HG03457 (cell line): ENCODE measurements around the gene CISTR.
"Not testable (repeated sequence)": the region's sequence is repeated elsewhere in the genome, so short reads cannot be mapped to it uniquely, and the experiment has no call there.

Source experiments
- ATAC-seq: cut with Tn5 transposase; IDR thresholded peaks from one replicate; pipeline ENCODE4 v1.9.1; 2021; ENCODE audit warnings: moderate number of reproducible peaks; ENCODE audit not compliant: unreplicated experiment

CISTR gene

DNA sequence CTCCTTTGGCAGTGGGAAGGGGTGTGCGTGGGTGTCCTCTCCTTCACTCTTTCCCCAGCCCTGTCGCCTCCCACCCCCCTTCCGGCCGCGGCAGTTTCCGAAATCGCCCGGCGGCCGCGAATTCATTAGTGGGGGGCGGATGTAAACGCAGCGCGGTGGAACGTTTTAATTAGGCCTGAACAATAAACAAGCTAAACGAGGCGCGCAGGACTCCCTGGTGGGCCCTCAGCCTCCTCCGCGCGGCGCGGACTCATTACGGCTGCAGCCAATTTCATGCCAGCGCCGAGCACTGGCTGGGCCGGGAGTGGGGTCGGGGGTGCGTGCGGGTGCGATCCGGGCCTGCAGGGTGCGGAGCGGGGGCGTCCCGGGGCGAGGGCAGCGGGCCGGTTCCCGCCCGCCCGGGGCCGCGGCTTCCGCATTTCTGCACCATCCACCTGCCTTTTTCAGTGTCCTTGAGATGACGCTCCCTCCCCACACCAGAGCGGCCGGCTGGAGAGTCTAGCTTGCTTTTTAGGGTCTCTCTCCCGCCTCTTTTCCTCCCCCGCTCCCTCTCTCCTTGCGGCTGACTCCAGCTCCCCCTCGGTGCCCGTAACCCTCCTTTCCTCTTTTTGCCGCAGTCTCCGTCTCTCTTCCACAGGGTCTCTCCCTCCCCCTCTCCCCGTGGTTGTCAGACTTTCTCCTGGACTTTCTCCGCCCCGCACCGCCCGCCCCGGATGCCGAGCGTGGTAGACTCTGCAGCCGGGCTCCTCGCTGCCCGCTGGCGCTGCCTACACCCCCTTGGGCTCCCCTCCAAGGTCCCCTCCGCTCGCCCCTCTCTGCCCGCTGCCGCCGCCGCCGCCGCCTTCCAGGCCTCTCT is at the start of gene CISTR:
Gene CISTR, minus strand, starts transcription at position 644 of the 856 bp plus-strand sequence.
- no peak for ATAC-seq

DNA sequence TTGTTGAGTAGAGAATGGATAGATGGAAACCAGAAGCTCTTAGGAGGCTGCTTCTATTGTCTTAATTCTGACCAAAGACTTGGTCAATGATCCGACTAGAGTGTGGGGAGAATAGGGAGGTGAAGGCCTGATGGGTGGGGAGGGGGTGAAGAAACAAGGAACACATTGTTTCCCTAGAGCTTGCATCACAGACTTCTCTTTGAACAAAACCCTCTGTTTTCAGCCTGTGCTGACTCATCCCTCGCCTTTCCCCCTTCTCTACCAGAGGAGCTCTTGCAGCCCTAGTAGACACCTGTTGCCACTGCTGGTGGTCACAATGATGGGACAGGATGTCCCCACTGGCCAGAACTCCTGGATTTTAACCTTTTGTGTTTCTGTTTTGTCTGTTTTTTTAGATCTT is 46.8 kb upstream of the CISTR start:
- no peak for ATAC-seq

DNA sequence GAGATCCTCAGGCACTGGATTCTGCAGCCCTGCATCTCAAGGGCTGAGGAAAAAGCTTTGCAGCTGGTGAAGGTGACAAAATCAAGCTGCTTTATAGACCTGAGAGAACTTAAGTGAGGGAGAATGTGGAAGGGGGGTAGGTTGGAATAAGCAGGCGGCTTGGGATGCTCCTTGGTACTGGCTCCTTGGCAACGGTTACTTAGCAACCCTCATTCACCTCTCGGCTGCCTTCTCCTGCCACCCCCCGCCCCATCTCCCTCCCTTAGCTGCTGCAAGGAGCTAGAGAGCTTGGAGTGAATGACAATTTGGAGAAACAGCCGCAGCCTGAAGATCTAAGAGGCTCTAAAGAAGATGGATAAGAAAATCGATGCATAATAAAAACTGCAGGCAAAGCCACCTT is 44.1 kb upstream of the CISTR start:
- ATAC-seq = no peak

DNA sequence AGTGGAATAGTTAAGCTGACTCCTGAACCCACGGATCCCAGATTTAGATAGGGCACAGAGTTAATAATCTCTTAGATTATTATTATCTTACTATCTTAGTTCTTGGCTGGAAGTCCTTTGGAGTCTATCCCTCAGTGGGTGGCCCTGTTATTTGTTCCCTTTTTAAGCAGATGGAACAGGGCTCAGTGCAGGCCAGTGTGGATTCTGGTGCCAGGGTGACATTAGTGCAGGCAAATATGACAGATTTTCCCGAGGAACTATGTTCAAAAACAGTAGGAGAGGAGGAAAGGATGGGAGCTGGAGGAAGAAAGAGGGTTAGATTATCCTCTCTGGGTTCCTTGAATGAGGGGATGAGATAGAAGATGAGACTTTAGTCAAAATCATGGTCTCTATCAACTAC is 41.4 kb upstream of the CISTR start:
- ATAC-seq = no peak

DNA sequence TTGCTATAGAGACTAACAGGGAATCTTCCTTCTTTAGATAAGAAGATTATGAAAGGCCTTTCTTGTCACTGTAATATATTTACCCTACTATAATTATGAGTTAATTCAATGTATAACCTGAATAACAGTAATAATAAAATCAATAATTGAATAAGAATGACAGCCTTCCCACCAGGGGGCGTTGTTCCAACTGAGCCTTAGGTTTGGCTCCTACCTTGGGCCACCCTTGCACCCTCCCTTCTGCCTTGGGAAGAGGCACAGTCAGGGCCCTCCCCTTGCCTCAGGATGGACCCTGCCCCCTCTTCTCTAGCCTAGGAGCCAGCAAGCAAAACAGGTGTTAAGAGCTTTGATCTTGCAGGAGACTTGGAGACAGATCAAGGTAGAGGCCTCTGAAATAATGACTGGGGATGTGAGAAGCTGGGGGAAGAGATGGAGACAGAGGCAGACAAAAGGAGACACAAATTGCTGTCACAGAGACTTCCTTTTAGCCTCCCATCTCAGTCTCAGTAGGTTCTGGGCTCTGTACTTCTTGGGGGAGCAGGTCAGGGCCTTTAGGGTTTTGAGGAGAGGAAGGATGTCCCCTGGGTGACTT is 40.1 kb upstream of the CISTR start:
- no peak for ATAC-seq

DNA sequence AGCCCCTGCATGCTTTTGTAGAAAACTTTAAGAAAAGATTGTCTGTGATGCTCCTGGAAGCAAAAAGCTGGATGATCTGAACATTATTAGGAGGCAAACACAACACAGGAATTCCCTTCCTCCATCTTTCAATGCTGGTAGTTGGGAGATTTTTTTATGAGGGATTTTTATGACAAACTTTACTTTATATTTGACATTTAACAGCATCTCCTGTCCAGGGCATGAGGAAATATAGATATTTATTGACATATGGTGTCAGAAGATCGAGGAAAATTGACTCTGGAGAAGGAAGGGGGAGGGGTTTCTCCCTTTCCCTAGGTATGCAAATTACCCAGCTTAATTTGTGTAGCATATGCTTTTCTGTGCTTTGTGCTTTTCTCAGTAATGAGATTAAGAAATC is 37.8 kb upstream of the CISTR start:
- no peak for ATAC-seq

DNA sequence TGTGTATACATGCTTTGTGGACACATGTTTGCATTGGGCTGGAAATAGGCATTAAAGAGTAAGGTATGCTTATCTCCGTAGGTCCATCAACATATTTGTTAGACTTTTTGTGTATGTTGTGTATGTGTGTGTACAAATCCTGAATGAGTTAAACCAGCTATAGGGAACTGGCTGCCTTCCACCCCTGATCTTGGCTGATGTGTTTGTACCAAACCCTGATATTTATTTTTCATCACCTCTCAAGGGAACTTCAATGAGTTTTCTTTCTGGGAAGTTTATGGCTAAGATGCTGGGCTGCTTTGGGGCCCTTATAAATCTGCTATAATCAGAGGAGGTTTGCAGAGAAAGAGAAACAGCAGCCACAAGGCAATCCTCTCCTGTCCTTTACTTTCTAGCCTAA is 37.1 kb upstream of the CISTR start:
- ATAC-seq = no peak

DNA sequence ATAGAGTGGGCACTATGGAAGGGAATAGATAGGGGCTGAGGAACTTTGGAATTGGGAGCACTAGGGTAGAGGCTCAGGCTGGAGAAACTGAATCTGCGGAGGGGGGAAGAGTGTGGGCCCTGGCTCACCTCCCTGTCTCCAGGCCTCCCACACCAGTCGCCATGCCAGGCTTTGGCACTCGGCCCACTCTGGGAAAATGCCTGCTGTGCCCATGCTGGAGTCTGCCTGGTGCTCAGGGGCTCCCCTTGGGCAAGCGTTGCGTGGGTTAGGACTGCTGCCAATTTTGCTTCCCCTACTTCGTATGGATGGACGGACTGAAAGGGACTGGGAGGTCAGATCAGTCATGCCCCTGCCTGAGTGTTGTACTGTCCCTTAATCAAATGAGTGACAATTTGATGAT is 34.6 kb upstream of the CISTR start:
- ATAC-seq = no peak

DNA sequence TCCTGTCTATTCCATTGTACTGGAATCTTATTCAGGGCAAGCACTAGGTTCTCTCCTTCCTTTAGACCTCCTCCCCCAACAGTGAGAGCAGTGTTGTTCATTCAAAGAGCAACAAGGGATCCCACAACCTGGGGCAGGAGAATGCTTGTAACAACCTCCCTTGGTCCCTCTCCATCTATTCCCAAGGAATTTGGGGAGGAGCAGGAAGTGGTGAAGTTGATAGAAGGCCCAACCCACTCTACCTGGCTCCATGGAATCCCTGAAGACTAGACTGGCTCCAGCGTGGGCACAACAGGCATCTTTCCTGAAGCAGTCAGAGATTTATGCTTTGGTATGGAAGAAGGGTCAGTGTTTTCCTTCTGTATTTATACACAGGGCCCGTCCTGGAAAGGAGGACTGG is 33.4 kb upstream of the CISTR start:
- ATAC-seq = no peak

DNA sequence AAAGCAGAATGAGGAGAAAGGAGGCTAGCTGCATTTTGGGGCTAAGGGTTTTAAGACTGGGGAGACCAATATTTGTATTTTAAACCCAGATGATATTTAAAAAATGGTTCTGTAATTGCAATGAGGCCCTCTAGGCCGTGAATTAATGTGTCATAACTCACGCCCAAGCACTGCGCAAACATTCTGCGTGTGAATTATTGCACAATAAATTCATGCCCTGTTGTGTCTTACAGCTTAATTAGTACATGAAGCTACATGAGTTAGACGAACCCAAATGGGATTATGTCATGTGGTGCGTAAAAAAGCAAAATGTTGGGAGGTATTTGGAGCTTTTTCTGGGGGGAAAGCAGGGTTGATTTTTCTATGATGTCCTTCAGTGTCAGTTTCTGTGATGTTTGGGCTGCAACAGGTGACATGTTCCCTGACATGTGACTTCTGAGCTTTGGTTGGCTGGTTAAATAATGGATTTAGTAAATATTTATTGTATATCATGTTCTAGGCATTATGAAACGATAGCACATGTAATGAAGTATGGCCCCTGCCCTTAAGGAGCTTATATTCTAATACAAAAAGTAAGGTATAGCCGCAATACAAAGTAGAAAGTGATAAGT is 30.4 kb upstream of the CISTR start:
- no peak for ATAC-seq

DNA sequence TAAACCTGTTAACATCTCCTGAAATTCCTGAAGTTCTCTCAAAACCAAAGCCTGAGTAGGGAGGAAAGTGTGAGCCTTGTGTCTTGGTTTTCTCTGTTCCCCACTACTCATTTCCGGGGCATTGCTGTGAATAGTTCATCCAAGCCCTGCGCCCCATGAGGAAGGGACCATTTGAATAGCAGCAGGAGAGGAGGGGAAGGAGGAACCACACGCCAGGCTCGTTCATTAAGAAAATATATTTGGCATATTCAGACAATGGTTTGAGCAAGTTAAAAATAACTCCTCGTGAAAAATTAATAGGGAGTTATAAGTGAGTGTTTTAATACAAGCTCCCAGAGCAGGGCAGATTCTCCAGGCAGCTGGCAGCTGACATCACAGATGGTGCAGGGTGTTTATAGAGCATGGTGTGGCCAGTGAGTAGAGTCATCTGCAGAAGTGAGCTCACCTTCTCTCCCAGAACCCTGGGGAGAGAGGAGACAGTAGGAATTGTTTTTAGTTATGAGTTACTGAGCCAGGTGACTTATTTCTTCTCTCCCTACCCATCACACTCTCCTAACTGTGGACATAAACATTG is 29.5 kb upstream of the CISTR start:
- ATAC-seq = no peak

DNA sequence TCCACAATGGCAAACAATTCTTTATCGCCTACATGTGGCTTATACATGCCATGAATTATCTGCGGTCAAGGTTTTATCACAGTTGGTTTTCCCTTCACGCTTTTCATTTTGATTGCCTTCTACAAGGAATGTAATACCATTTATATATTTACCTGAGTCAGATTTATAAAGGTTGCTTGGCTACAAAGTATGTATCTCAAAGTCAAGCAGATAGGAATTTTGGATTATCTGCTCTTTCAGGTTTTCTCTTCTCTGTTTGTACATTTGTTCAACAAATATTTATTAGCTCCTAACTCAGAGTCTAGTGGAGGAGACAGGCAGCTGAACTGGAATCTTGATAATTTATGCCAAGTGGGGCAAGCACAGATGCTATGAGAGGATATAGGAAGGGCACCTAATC is 28.5 kb upstream of the CISTR start:
- no peak for ATAC-seq

DNA sequence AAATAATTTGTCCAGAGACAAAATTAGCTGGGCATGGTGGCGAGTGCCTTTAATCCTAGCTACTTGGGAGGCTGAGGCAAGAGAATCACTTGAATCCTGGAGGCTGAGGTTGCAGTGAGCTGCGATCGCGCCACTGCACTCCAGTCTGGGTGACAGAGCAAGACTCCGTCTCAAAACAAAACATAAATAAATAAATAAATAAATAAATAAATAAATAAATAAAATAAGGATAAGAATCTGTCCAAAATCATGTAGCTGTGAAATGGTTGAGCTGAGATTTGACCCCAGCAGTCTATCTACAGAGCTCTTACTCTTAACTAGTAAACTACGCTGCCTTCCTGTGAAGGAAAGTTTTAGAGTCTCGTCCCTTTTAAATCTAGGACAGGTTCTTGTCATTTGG is 27.9 kb upstream of the CISTR start:
- not testable (repeated sequence) for ATAC-seq

DNA sequence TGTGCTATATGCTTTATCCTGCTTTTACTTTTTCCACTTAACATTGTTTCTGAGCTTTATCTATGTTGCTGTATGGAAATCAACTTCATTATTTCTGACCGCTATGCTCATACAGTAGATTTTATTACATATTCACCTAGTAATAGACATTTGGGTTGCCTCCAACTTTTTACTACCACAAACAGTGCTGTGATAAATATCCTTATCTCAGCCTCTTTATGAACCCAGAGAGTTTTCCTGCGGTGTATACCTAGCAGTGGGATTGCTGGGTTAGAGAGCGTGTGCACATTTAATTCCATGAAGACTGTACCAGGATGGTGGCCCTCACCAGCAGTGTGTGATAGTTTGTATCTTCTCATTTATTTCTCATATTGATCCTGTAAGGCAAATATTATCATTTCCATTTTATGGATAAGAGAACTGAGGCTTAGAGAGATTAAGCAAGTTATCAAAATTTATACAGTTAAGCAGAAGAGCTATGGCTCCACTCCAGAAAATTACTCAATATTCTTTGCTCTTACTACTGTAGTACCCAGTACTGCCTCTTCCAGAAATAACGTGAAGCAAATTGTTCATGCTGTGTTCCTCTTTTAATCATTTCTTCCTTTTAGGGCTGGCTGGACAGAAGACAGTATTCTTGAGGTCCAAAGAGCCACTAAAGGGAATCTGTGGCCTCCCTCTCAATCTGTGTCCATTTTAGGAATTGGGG is 26.3 kb upstream of the CISTR start:
- ATAC-seq = no peak

DNA sequence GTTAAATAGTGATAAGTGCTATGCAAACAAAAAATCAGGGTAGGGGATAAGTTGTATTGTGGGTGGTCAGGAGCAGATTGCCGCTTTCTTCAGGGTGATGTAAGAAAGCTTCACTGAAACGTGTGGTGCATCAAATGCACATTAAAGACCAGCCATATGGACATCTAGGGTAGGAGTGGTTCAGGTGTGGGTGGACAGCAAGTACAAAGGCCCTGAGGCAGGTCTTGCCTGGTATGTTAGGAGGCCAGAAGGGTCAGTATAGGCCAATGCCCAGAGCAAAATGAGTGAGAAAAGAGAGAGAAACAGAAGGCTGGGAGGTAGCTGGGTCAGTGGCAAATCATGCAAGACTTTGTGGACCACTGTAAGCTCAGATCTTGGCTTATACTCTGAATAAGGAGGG is 25.6 kb upstream of the CISTR start:
- ATAC-seq = no peak

DNA sequence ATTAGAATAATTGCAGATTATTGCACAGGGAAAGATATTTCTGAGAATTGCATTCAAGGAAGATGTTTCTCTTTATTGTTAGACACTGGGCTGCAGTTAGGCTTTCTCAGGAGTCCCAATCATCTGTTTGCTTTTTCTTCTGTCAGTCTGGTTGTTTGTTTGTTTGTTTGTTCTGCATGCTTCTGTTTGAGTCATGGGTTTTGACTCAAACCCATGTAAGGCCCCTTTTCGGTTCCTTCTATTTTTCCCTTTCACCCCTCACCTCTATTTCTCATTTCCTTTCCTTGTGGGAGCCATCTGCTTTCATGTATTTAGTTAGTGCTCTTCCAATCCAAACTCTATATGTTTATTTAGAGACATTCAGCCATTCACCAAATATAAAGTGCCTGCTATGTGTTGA is 25.1 kb upstream of the CISTR start:
- no peak for ATAC-seq

DNA sequence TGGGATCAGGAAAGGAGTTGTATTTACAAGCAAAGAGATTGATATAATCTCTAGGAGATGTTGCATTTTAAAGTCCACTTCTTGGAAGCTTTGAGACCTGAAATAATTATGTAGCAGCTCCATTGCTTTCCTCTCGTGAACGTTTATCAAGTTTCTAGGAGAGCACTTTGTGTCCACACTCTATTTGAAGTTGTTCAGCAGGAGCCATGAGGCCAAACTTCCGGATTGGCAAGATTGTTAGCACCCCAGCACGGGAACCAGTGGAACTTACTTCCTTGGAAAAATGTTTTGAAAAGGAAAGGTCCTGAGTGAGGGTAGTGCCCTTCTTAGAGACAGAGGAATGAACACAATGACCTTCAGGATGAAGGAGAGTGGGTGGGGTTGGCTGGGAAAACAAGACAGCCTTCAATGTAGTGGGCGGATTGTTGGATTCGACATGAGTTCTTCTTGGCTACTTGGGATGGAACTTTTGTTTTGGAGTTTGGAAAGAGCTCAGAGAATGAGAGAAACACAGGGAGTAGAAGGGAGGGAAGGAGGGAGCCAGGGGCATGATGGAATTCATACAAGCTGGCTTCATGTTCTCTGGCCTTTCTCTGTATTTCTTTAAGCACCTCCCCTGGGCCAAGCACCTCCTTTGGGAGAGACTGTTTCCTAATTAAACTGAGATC is 23.8 kb upstream of the CISTR start:
- no peak for ATAC-seq

DNA sequence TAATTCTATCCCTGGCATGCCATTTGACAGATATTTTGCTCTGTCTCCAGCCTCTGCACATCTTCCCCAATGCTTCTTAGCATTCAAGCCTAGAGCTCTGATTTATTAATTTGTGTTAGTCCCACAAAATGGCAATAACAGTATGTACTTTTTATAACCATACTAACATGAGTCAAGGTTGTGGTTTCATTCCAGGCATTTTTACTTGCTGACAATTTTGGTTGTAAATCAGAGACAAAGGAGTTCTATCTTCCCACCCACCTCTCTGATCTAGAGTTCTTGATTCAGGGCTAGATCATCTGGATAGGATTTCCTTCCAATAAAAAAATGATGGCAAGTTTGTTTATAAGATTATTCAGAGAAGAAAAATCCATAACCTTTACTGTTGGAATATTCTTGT is 18.5 kb upstream of the CISTR start:
- ATAC-seq = no peak

DNA sequence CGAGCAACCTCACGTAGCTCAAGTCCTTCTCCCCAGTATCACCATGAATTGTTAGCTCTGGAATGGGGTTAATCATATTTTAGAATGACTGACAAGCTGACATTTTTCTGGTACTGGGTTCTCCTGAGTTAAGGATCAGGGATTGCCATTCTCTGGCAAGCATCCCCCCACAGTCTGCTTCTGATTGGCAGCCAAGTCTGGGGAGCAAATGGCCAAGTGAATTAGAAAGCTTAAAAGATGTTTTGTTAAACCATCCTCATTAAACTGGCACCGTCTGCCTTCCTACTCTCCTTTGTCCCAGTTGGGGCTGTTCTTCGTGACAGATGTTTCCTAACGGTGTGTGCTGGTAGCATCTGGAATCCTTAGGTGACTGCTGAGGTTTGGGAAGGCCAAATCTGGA is 17.2 kb upstream of the CISTR start:
- ATAC-seq = no peak

DNA sequence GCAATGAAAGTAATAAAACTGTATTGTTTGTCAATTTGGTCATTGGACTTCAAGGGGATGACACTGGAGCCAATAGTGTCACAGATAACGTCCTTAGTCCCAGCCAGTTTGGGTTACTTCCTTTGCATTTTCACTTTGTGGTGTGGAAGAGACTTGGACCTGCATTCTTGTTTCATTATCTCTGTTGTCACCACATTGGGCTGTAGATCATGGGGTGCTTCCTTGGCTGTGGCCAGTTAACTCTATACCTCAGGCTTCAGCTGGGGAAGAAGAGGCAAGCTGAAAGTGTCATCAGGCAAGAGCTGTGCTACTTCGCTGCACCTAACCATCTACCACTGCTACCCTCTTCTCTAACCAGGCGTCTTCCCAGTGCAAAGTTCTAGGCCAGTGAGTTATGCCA is 15.1 kb upstream of the CISTR start:
- ATAC-seq = no peak

DNA sequence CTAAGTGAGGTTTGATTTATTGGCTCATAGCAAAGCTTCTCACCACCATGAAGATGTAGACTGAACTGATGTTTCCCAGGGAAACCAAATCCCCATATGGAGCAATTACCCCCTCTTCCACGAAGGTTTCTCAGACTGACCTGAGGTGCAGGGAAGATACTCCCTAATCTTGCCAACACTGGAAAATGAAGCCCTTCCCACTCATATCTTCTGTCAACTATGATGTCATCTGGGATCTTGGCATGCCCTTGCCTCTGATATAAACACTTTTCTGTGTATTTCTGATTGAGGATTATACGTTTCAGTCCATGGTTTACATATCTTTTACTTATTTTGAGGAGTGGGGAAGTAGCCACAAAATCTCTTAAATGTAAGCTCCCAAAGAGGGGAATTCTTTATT is 14.1 kb upstream of the CISTR start:
- ATAC-seq = no peak
